ENCODE measurements around the gene E2F2. TPM values are rescaled to one million over a fixed set of nuclear protein-coding genes. Genes with fewer than 3 reads are reported as not detected.

Gene E2F2
- polyA plus RNA-seq, 1 donor = 2.8 TPM

- Histone ChIP-seq H3K36me3 (ENCODE audit: control insufficient read depth, insufficient read depth, low read length) (no peaks in the 10 kb centered on the region), H3K27ac (ENCODE audit: low read length) (no peak overlapping the region), H3K4me1 (ENCODE audit: control insufficient read depth, insufficient read depth, low read length) (no peaks in the 10 kb centered on the region), H3K9me3 (ENCODE audit: control insufficient read depth, low read depth, low read length) (no peaks in the 10 kb centered on the region), H3K4me3 (ENCODE audit: low read length) (no peak overlapping the region), H3K27me3 (ENCODE audit: control insufficient read depth, insufficient read depth, low read length) (no peaks in the 10 kb centered on the region)
- DNase-seq = no peak
- no CpG with 5 or more reads among the region's 5 CpGs for WGBS (ENCODE audit: insufficient coverage, low lambda C conversion rate)
Measured at GRCh38 chr1:23472351-23473036, 58.5 kb downstream of the E2F2 start.

GRCh38 chr1:23471473-23472075 is 59.5 kb downstream of the E2F2 start:
- Histone ChIP-seq H3K9me3 (ENCODE audit: control insufficient read depth, low read depth, low read length) (no peaks in the 10 kb centered on the region), H3K27ac (ENCODE audit: low read length) (no peak overlapping the region), H3K36me3 (ENCODE audit: control insufficient read depth, insufficient read depth, low read length) (no peaks in the 10 kb centered on the region), H3K4me1 (ENCODE audit: control insufficient read depth, insufficient read depth, low read length) (no peaks in the 10 kb centered on the region), H3K4me3 (ENCODE audit: low read length) (no peak overlapping the region), H3K27me3 (ENCODE audit: control insufficient read depth, insufficient read depth, low read length) (no peaks in the 10 kb centered on the region)
- 60% methylated on average over 1 of the region's 4 CpGs for WGBS (ENCODE audit: insufficient coverage, low lambda C conversion rate)
- no peak for DNase-seq

- no peak overlapping the region for H3K27ac ChIP-seq (ENCODE audit: low read length)
- no peak overlapping the region for H3K4me3 ChIP-seq (ENCODE audit: low read length)
- WGBS (ENCODE audit: insufficient coverage, low lambda C conversion rate) = no CpG with 5 or more reads among the region's 12 CpGs
- no peak for DNase-seq
- no peaks in the 10 kb centered on the region for H3K4me1 ChIP-seq (ENCODE audit: control insufficient read depth, insufficient read depth, low read length)
- no peaks in the 10 kb centered on the region for H3K36me3 ChIP-seq (ENCODE audit: control insufficient read depth, insufficient read depth, low read length)
- no peaks in the 10 kb centered on the region for H3K9me3 ChIP-seq (ENCODE audit: control insufficient read depth, low read depth, low read length)
- no peaks in the 10 kb centered on the region for H3K27me3 ChIP-seq (ENCODE audit: control insufficient read depth, insufficient read depth, low read length)
Measured at GRCh38 chr1:23470282-23471070, 60.6 kb downstream of the E2F2 start.

GRCh38 chr1:23469372-23469982 is 61.6 kb downstream of the E2F2 start:
- Histone ChIP-seq H3K4me3 (ENCODE audit: low read length) (no peak overlapping the region), H3K9me3 (ENCODE audit: control insufficient read depth, low read depth, low read length) (no peaks in the 10 kb centered on the region), H3K27ac (ENCODE audit: low read length) (no peak overlapping the region), H3K27me3 (ENCODE audit: control insufficient read depth, insufficient read depth, low read length) (no peaks in the 10 kb centered on the region), H3K36me3 (ENCODE audit: control insufficient read depth, insufficient read depth, low read length) (no peaks in the 10 kb centered on the region), H3K4me1 (ENCODE audit: control insufficient read depth, insufficient read depth, low read length) (no peaks in the 10 kb centered on the region)
- no CpG with 5 or more reads among the region's 5 CpGs for WGBS (ENCODE audit: insufficient coverage, low lambda C conversion rate)
- DNase-seq = no peak

GRCh38 chr1:23466423-23466989 is 64.5 kb downstream of the E2F2 start:
- Histone ChIP-seq H3K36me3 (ENCODE audit: control insufficient read depth, insufficient read depth, low read length) (no peaks in the 10 kb centered on the region), H3K27ac (ENCODE audit: low read length) (no peak overlapping the region), H3K4me3 (ENCODE audit: low read length) (no peak overlapping the region), H3K27me3 (ENCODE audit: control insufficient read depth, insufficient read depth, low read length) (no peaks in the 10 kb centered on the region), H3K4me1 (ENCODE audit: control insufficient read depth, insufficient read depth, low read length) (no peaks in the 10 kb centered on the region), H3K9me3 (ENCODE audit: control insufficient read depth, low read depth, low read length) (no peaks in the 10 kb centered on the region)
- no CpG with 5 or more reads among the region's 3 CpGs for WGBS (ENCODE audit: insufficient coverage, low lambda C conversion rate)
- DNase-seq = no peak

- Histone ChIP-seq H3K36me3 (ENCODE audit: control insufficient read depth, insufficient read depth, low read length) (no peaks in the 10 kb centered on the region), H3K9me3 (ENCODE audit: control insufficient read depth, low read depth, low read length) (no peaks in the 10 kb centered on the region), H3K27me3 (ENCODE audit: control insufficient read depth, insufficient read depth, low read length) (no peaks in the 10 kb centered on the region), H3K27ac (ENCODE audit: low read length) (no peak overlapping the region), H3K4me1 (ENCODE audit: control insufficient read depth, insufficient read depth, low read length) (peaks cover 5% of the 10 kb centered on the region), H3K4me3 (ENCODE audit: low read length) (no peak overlapping the region)
- DNase-seq = no peak
- WGBS (ENCODE audit: insufficient coverage, low lambda C conversion rate) = no CpG with 5 or more reads among the region's 3 CpGs
Measured at GRCh38 chr1:23463286-23463685, 67.7 kb downstream of the E2F2 start.

GRCh38 chr1:23462766-23463165 is 68.3 kb downstream of the E2F2 start:
- DNase-seq = no peak
- H3K9me3 ChIP-seq (ENCODE audit: control insufficient read depth, low read depth, low read length) = no peaks in the 10 kb centered on the region
- H3K27me3 ChIP-seq (ENCODE audit: control insufficient read depth, insufficient read depth, low read length) = no peaks in the 10 kb centered on the region
- no peak overlapping the region for H3K4me3 ChIP-seq (ENCODE audit: low read length)
- H3K36me3 ChIP-seq (ENCODE audit: control insufficient read depth, insufficient read depth, low read length) = no peaks in the 10 kb centered on the region
- H3K27ac ChIP-seq (ENCODE audit: low read length) = no peak overlapping the region
- peaks cover 5% of the 10 kb centered on the region for H3K4me1 ChIP-seq (ENCODE audit: control insufficient read depth, insufficient read depth, low read length)
- no CpG with 5 or more reads among the region's 2 CpGs for WGBS (ENCODE audit: insufficient coverage, low lambda C conversion rate)

- Histone ChIP-seq H3K9me3 (ENCODE audit: control insufficient read depth, low read depth, low read length) (no peaks in the 10 kb centered on the region), H3K27me3 (ENCODE audit: control insufficient read depth, insufficient read depth, low read length) (no peaks in the 10 kb centered on the region), H3K4me3 (ENCODE audit: low read length) (no peak overlapping the region), H3K4me1 (ENCODE audit: control insufficient read depth, insufficient read depth, low read length) (peaks cover 5% of the 10 kb centered on the region), H3K27ac (ENCODE audit: low read length) (no peak overlapping the region), H3K36me3 (ENCODE audit: control insufficient read depth, insufficient read depth, low read length) (no peaks in the 10 kb centered on the region)
- 100% methylated on average over 1 of the region's 3 CpGs for whole genome bisulfite sequencing (ENCODE audit: insufficient coverage, low lambda C conversion rate)
- no peak for DNase-seq
Measured at GRCh38 chr1:23461050-23461449, 70.0 kb downstream of the E2F2 start.

- Histone ChIP-seq H3K27ac (ENCODE audit: low read length) (no peak overlapping the region), H3K27me3 (ENCODE audit: control insufficient read depth, insufficient read depth, low read length) (no peaks in the 10 kb centered on the region), H3K4me3 (ENCODE audit: low read length) (no peak overlapping the region), H3K36me3 (ENCODE audit: control insufficient read depth, insufficient read depth, low read length) (peaks cover 2% of the 10 kb centered on the region), H3K9me3 (ENCODE audit: control insufficient read depth, low read depth, low read length) (no peaks in the 10 kb centered on the region), H3K4me1 (ENCODE audit: control insufficient read depth, insufficient read depth, low read length) (peaks cover 5% of the 10 kb centered on the region)
- 100% methylated on average over 3 of the region's 4 CpGs for WGBS (ENCODE audit: insufficient coverage, low lambda C conversion rate)
- DNase-seq = no peak
Measured at GRCh38 chr1:23460519-23460918, 70.5 kb downstream of the E2F2 start.

- no peak overlapping the region for H3K27ac ChIP-seq (ENCODE audit: low read length)
- no CpG with 5 or more reads among the region's 2 CpGs for WGBS (ENCODE audit: insufficient coverage, low lambda C conversion rate)
- no peaks in the 10 kb centered on the region for H3K27me3 ChIP-seq (ENCODE audit: control insufficient read depth, insufficient read depth, low read length)
- peaks cover 12% of the 10 kb centered on the region for H3K36me3 ChIP-seq (ENCODE audit: control insufficient read depth, insufficient read depth, low read length)
- DNase-seq = peak in 1 of 2 donors; percentile 60
- H3K9me3 ChIP-seq (ENCODE audit: control insufficient read depth, low read depth, low read length) = no peaks in the 10 kb centered on the region
- H3K4me3 ChIP-seq (ENCODE audit: low read length) = no peak overlapping the region
- H3K4me1 ChIP-seq (ENCODE audit: control insufficient read depth, insufficient read depth, low read length) = peaks cover 5% of the 10 kb centered on the region
Measured at GRCh38 chr1:23459338-23459757, 71.7 kb downstream of the E2F2 start.
